ENCODE data around the gene TEX22.

The TEX22 gene

GRCh38 chr14:105367116-105368031, 31.0 kb upstream of the TEX22 start:
- no peak for DNase-seq

- DNase-seq = no peak
Observed at GRCh38 chr14:105368032-105368417, 30.3 kb upstream of the TEX22 start.

- no peak for DNase-seq
Observed at GRCh38 chr14:105368426-105368825, 29.9 kb upstream of the TEX22 start.

- no peak for DNase-seq
Observed at GRCh38 chr14:105368910-105369652, 29.3 kb upstream of the TEX22 start.

GRCh38 chr14:105369653-105370040, 28.7 kb upstream of the TEX22 start:
- no peak for DNase-seq

- no peak for DNase-seq
Observed at GRCh38 chr14:105374389-105374788, 23.9 kb upstream of the TEX22 start.

GRCh38 chr14:105375635-105376057, 22.7 kb upstream of the TEX22 start:
- peak; percentile 39 for DNase-seq

- no peak for DNase-seq
Observed at GRCh38 chr14:105376521-105377440, 21.6 kb upstream of the TEX22 start.

- DNase-seq = no peak
Observed at GRCh38 chr14:105377555-105378182, 20.7 kb upstream of the TEX22 start.

- no peak for DNase-seq
Observed at GRCh38 chr14:105378199-105378598, 20.1 kb upstream of the TEX22 start.

GRCh38 chr14:105378873-105379685, 19.3 kb upstream of the TEX22 start:
- no peak for DNase-seq

GRCh38 chr14:105379946-105380345, 18.4 kb upstream of the TEX22 start:
- no peak for DNase-seq

GRCh38 chr14:105380756-105381155, 17.6 kb upstream of the TEX22 start:
- DNase-seq = no peak

GRCh38 chr14:105381446-105382342, 16.6 kb upstream of the TEX22 start:
- DNase-seq = no peak

- DNase-seq = no peak
Observed at GRCh38 chr14:105382343-105383082, 15.8 kb upstream of the TEX22 start.

GRCh38 chr14:105383083-105383730, 15.1 kb upstream of the TEX22 start:
- DNase-seq = no peak

- DNase-seq = no peak
Observed at GRCh38 chr14:105384041-105384557, 14.2 kb upstream of the TEX22 start.

- DNase-seq = no peak
Observed at GRCh38 chr14:105384605-105385321, 13.6 kb upstream of the TEX22 start.
